ENCODE data around the gene USH1C. TPM values are rescaled to one million over a fixed set of nuclear protein-coding genes. Genes with fewer than 3 reads are reported as not detected.

Gene USH1C
- total RNA-seq, 4 donors from 2014 or later = 1.1 TPM; not detected in 3

DNA sequence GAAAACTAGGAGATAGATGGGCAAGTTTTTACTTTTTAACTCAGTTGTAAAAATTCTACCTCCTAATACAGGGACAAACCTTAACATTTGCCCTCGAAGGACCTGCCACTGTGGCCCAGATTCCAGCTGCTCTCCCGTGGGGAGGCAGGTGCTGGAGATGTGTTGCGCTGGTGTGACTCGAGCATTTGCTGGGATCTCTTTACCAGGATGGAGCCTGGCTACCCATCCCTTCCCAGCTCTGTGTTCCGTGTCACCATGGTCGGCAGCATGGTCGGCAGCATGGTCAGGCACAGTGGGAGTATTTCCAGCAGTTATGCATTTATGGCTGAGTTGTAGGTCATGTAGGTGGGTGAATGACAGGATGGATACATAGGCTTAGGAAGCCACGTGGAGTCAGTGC, 44.0 kb upstream of the USH1C start:
- Histone ChIP-seq H3K27me3 (peaks cover 15% of the 10 kb centered on the region), H3K4me1 (no peaks in the 10 kb centered on the region), H3K36me3 (no peaks in the 10 kb centered on the region), H3K9me3 (no peaks in the 10 kb centered on the region), H3K27ac (no peak overlapping the region), H3K4me3 (no peak overlapping the region)
- WGBS, 2 donors (ENCODE audit: low coverage in 1 of 2) = 73% methylated on average over 6 of the region's 8 CpGs; no CpG with 5 or more reads in 1 of the 2 donors
- no peak for TF ChIP-seq EP300 (IDR thresholded peaks at IDR 0.05)
- no peak for TF ChIP-seq POLR2AphosphoS5 (IDR thresholded peaks at IDR 0.05)
- TF ChIP-seq POLR2A (IDR thresholded peaks at IDR 0.05) = no peak
- no peak for TF ChIP-seq CTCF (IDR thresholded peaks at IDR 0.05)
- ATAC-seq = no peak

- Histone ChIP-seq H3K4me3 (no peak overlapping the region), H3K36me3 (no peaks in the 10 kb centered on the region), H3K27ac (no peak overlapping the region), H3K4me1 (no peaks in the 10 kb centered on the region), H3K9me3 (no peaks in the 10 kb centered on the region), H3K27me3 (peaks cover 5% of the 10 kb centered on the region)
- TF ChIP-seq POLR2A (IDR thresholded peaks at IDR 0.05) (no peak), CTCF (IDR thresholded peaks at IDR 0.05) (no peak), EP300 (IDR thresholded peaks at IDR 0.05) (no peak), POLR2AphosphoS5 (IDR thresholded peaks at IDR 0.05) (no peak)
- ATAC-seq = no peak
- WGBS, 2 donors (ENCODE audit: low coverage in 1 of 2) = 74 to 85% methylated on average over 3 to 5 of the region's 6 CpGs
Measured at GRCh38 chr11:17585911-17586695, 41.9 kb upstream of the USH1C start.

DNA sequence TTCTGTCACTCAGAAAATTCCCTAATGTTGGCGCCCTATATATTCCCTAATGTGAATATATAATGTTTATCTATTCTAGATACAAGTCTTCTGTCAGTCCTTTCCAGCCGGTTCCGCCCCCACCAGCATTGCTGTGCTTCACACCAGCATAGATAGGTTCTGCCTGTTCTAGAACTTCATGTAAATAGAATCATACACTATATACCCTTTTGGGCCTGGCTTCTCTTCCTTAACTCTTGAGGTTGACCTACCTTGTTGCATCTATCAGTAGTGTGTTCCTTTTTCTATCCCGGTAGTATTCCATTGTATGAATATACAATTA, 37.5 kb upstream of the USH1C start:
- H3K4me3 ChIP-seq = no peak overlapping the region
- TF ChIP-seq POLR2A (IDR thresholded peaks at IDR 0.05) (no peak), EP300 (IDR thresholded peaks at IDR 0.05) (no peak), CTCF (IDR thresholded peaks at IDR 0.05) (no peak), POLR2AphosphoS5 (IDR thresholded peaks at IDR 0.05) (no peak)
- no peak for ATAC-seq
- 87% methylated on average over 4 of the region's 4 CpGs for WGBS, 2 donors (ENCODE audit: low coverage in 1 of 2)
- H3K36me3 ChIP-seq = no peaks in the 10 kb centered on the region
- H3K9me3 ChIP-seq = no peaks in the 10 kb centered on the region
- H3K27me3 ChIP-seq = peaks cover 6% of the 10 kb centered on the region
- H3K4me1 ChIP-seq = no peaks in the 10 kb centered on the region
- H3K27ac ChIP-seq = no peak overlapping the region

DNA sequence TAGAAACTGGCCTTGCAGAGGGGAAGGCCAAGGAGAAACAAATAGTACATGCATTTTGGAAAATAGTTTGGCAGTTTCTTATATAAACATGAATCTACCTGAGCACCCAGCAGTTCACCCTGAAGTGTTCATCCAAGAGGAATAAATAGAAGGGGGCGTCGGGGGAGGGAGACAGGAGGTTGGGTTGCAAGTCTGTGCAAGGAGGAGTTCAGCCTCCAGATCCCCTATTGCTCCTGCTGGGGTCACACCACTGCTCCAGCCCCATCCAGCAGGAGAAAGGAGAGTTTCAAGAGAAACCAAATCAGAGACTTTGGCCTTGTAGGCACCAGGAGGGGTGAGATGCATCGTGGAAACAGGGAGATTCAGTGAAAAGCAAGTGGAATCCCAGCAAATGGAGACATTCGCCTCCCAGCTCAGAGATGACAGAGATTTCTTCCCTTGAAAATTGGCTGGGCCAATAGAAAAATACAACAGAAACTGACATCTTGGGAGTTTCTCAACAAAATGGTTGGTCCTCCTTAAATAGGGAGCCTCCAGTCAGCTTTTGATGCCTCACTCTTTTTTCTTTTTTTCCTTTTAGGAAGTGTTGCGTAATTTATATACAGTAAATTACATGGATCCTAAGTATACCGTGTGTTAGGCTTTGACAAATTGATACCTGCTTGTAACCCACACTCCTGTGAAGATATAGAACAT, 37.0 kb upstream of the USH1C start:
- no peaks in the 10 kb centered on the region for H3K9me3 ChIP-seq
- H3K27me3 ChIP-seq = peaks cover 6% of the 10 kb centered on the region
- no peak overlapping the region for H3K4me3 ChIP-seq
- ATAC-seq = no peak
- TF ChIP-seq POLR2AphosphoS5 (IDR thresholded peaks at IDR 0.05) = no peak
- no peak for TF ChIP-seq CTCF (IDR thresholded peaks at IDR 0.05)
- no peak for TF ChIP-seq POLR2A (IDR thresholded peaks at IDR 0.05)
- TF ChIP-seq EP300 (IDR thresholded peaks at IDR 0.05) = no peak
- no peaks in the 10 kb centered on the region for H3K4me1 ChIP-seq
- H3K36me3 ChIP-seq = no peaks in the 10 kb centered on the region
- no peak overlapping the region for H3K27ac ChIP-seq
- 69 to 71% methylated on average over 4 to 6 of the region's 6 CpGs for WGBS, 2 donors (ENCODE audit: low coverage in 1 of 2)

- Histone ChIP-seq H3K4me1 (no peaks in the 10 kb centered on the region), H3K27me3 (peaks cover 6% of the 10 kb centered on the region), H3K27ac (no peak overlapping the region), H3K4me3 (no peak overlapping the region), H3K36me3 (no peaks in the 10 kb centered on the region), H3K9me3 (no peaks in the 10 kb centered on the region)
- no peak for TF ChIP-seq EP300 (IDR thresholded peaks at IDR 0.05)
- TF ChIP-seq POLR2AphosphoS5 (IDR thresholded peaks at IDR 0.05) = no peak
- no peak for TF ChIP-seq CTCF (IDR thresholded peaks at IDR 0.05)
- TF ChIP-seq POLR2A (IDR thresholded peaks at IDR 0.05) = no peak
- ATAC-seq = no peak
- WGBS, 2 donors (ENCODE audit: low coverage in 1 of 2) = 20 to 50% methylated on average over 1 of the region's 1 CpG
Measured at GRCh38 chr11:17580271-17580670, 36.1 kb upstream of the USH1C start.

Data from gastroesophageal sphincter (tissue), 4 donors.